IMR-90 (cell line): Measurements from ENCODE around the gene LMX1A. TPM values are rescaled to one million over a fixed set of nuclear protein-coding genes. Genes with fewer than 3 reads are reported as not detected.

Experiments used
- ATAC-seq: fragments of 200-7000 bp; cut with Tn5 transposase; 2 replicates; pipeline ENCODE4 v1.9.1; 2020; ENCODE audit warnings: low read depth, mild to moderate bottlenecking, moderate library complexity
- BruUV-seq: library from RNA; stranded (reverse); fragments of 400-500 nt; replicated peaks from 2 replicates; lab custom pipeline; 2021; lab: Mats Ljungman, UMichigan
- CTCF ChIA-PET: fragments of 300-600 bp; formaldehyde crosslinking; extraction: SDS; loops from one replicate; lab custom pipeline; 2021; ENCODE audit warnings: antibody characterized with exemption; lab: Yijun Ruan, JAX
- POLR2A ChIA-PET: fragments of 300-600 bp; sonication (Branson Sonifier 250); formaldehyde crosslinking; loops from one replicate; lab custom pipeline; 2022; ENCODE audit warnings: antibody characterized with exemption; ENCODE audit not compliant: unreplicated experiment; lab: Charles Lee
- DNase-seq: peaks from one replicate; pipeline ENCODE4 v3.0.0; 2013
- H2AFZ ChIP-seq: replicated peaks from 2 replicates; pipeline ENCODE3; 2013; ENCODE audit warnings: low read length, mild to moderate bottlenecking; ENCODE audit not compliant: poor library complexity
- H2AK5ac ChIP-seq: 2 replicates; pipeline ENCODE4 v1.6.1; 2013; ENCODE audit warnings: low read depth, low read length, inconsistent platforms
- H2AK9ac ChIP-seq: replicated peaks from 2 replicates; pipeline ENCODE3; 2013; ENCODE audit warnings: mild to moderate bottlenecking, low read depth, low read length, moderate library complexity; ENCODE audit not compliant: poor library complexity
- H2BK120ac ChIP-seq: 2 replicates; pipeline ENCODE4 v1.6.1; 2013; ENCODE audit warnings: low read depth, low read length, inconsistent platforms
- H2BK15ac ChIP-seq: 3 replicates; pipeline ENCODE4 v1.6.1; 2013; ENCODE audit warnings: low read depth, low read length, inconsistent platforms
- H2BK20ac ChIP-seq: 2 replicates; pipeline ENCODE4 v1.6.1; 2013; ENCODE audit warnings: low read depth, mild to moderate bottlenecking, inconsistent platforms, low read length, moderate library complexity
- H2BK5ac ChIP-seq: 2 replicates; pipeline ENCODE4 v1.6.1; 2013; ENCODE audit warnings: mild to moderate bottlenecking, low read depth, low read length, inconsistent platforms; ENCODE audit not compliant: poor library complexity, severe bottlenecking
- H3K14ac ChIP-seq: replicated peaks from 2 replicates; pipeline ENCODE4 v1.6.1; 2013; ENCODE audit warnings: low read depth, low read length, inconsistent platforms
- H3K18ac ChIP-seq: 2 replicates; pipeline ENCODE4 v1.6.1; 2013; ENCODE audit warnings: low read depth, low read length, control low read depth
- H3K23ac ChIP-seq: 2 replicates; pipeline ENCODE4 v1.6.1; 2013; ENCODE audit warnings: low read depth, low read length, inconsistent platforms
- H3K27ac ChIP-seq: 2 replicates; pipeline ENCODE4 v1.5.1; 2013; ENCODE audit warnings: mild to moderate bottlenecking, control low read depth, low read length; ENCODE audit not compliant: insufficient read depth
- H3K27me3 ChIP-seq: 2 replicates; pipeline ENCODE4 v1.6.1; 2013; ENCODE audit warnings: low read length; ENCODE audit not compliant: control insufficient read depth, insufficient read depth
- H3K36me3 ChIP-seq: 2 replicates; pipeline ENCODE4 v1.6.1; 2013; ENCODE audit warnings: low read length, mixed read lengths; ENCODE audit not compliant: control insufficient read depth, insufficient read depth
- H3K4ac ChIP-seq: 2 replicates; pipeline ENCODE4 v1.6.1; 2013; ENCODE audit warnings: low read depth, low read length, inconsistent platforms
- H3K4me1 ChIP-seq: 2 replicates; pipeline ENCODE4 v1.6.1; 2013; ENCODE audit warnings: low read length, mixed read lengths; ENCODE audit not compliant: control insufficient read depth, insufficient read depth
- H3K4me2 ChIP-seq: 2 replicates; pipeline ENCODE4 v1.6.1; 2013; ENCODE audit warnings: low read depth, mild to moderate bottlenecking, control low read depth, low read length, moderate library complexity
- H3K4me3 ChIP-seq: 2 replicates; pipeline ENCODE4 v1.5.1; 2013; ENCODE audit warnings: low read depth, mild to moderate bottlenecking, control low read depth, low read length, moderate library complexity; ENCODE audit not compliant: insufficient read depth
- H3K56ac ChIP-seq: 2 replicates; pipeline ENCODE4 v1.6.1; 2013; ENCODE audit warnings: low read length, inconsistent platforms; ENCODE audit not compliant: insufficient read depth; ENCODE audit errors: extremely low read depth
- H3K79me1 ChIP-seq, 2 experiments: 2 replicates each; pipeline ENCODE4 v1.6.1; 2013; ENCODE audit warnings: low read length in 2 of 2, inconsistent platforms in 1 of 2, low read depth in 1 of 2
- H3K9ac ChIP-seq: 2 replicates; pipeline ENCODE4 v1.6.1; 2013; ENCODE audit warnings: low read depth, low read length, control low read depth
- H3K9me1 ChIP-seq: 2 replicates; pipeline ENCODE4 v1.6.1; 2013; ENCODE audit warnings: low read length, inconsistent platforms; ENCODE audit not compliant: insufficient read depth
- H3K9me3 ChIP-seq: 2 replicates; pipeline ENCODE4 v1.6.1; 2013; ENCODE audit warnings: low read length; ENCODE audit not compliant: control insufficient read depth, insufficient read depth
- H4K20me1 ChIP-seq: 2 replicates; pipeline ENCODE4 v1.6.1; 2013; ENCODE audit warnings: low read length, inconsistent platforms; ENCODE audit not compliant: insufficient read depth
- H4K5ac ChIP-seq: 2 replicates; pipeline ENCODE4 v1.6.1; 2013; ENCODE audit warnings: mild to moderate bottlenecking, low read depth, low read length, control low read depth
- H4K8ac ChIP-seq, 2 experiments: 2 replicates each; pipeline ENCODE4 v1.6.1; 2013; ENCODE audit warnings: low read depth in 2 of 2, low read length in 2 of 2, control low read depth in 1 of 2, inconsistent platforms in 1 of 2
- H4K91ac ChIP-seq: 2 replicates; pipeline ENCODE4 v1.6.1; 2013; ENCODE audit warnings: low read depth, low read length, inconsistent platforms; ENCODE audit not compliant: insufficient read depth
- ELK1 ChIP-seq: fragments of 150-350 bp; IDR thresholded peaks from 2 replicates; pipeline ENCODE4 v1.6.1; 2016; ENCODE audit warnings: low read depth, mild to moderate bottlenecking, low read length, moderate library complexity, borderline replicate concordance
- NFE2L2 ChIP-seq: fragments of 150-350 bp; IDR thresholded peaks from 2 replicates; pipeline ENCODE4 v1.6.1; 2016; ENCODE audit warnings: low read depth, mild to moderate bottlenecking, low read length
- RCOR1 ChIP-seq: IDR thresholded peaks from 2 replicates; pipeline ENCODE4 v1.6.1; 2012; ENCODE audit warnings: mild to moderate bottlenecking, low read length, improper control_type of control experiment; ENCODE audit not compliant: insufficient replicate concordance
- WGBS, 2 experiments: methylation state at CpG; one replicate each; pipeline versions ENCODE4 v1.1.5 to v1.1.7; 2013; ENCODE audit warnings: missing lambda C conversion rate in 2 of 2; ENCODE audit not compliant: insufficient read length in 1 of 2; ENCODE audit errors: extremely low coverage in 2 of 2; 5-methylcytosine and 5-hydroxymethylcytosine counted together
- dilution Hi-C: fragments of 300-500 bp; cut with HindIII; formaldehyde crosslinking; loops from one replicate; pipeline ENCODE4 v1.14.3; 2018; ENCODE audit warnings: low sequenced_read_pairs; ENCODE audit not compliant: unreplicated experiment
- in situ Hi-C: fragments of 300-500 bp; cut with MboI; formaldehyde crosslinking; loops from 3 replicates; pipeline ENCODE4 v1.14.3; 2019; ENCODE audit warnings: low sequenced_read_pairs, inconsistent platforms, mixed read lengths
- intact Hi-C: fragments of 100-400 bp; cut with micrococcal nuclease; formaldehyde crosslinking; loops from 2 replicates; pipeline ENCODE4 v1.10.0; 2022
- polyA plus RNA-seq, 3 experiments: library from polyadenylated mRNA; depleted of rRNA; stranded (reverse); fragments of >200 nt; gene quantifications; 2 replicates each; pipeline ENCODE4 v1.2.3, GENCODE V29; 2012; ENCODE audit warnings: low replicate concordance in 1 of 3
- total RNA-seq: library from RNA; depleted of rRNA; stranded (reverse); fragments of >200 nt; gene quantifications from 2 replicates; pipeline ENCODE4 v1.2.3, GENCODE V29; 2012

LMX1A gene
- total and polyA plus RNA-seq, 2 of the 4 experiments (the other 2 are of a cell fraction), result not detected

- H3K36me3 ChIP-seq, result no peaks in the 10 kb centered on the region
- ATAC-seq (no peak), DNase-seq (no peak)
- dilution Hi-C loops, result no loop called here
- H3K4me1 ChIP-seq, result no peaks in the 10 kb centered on the region
- no peaks in the 10 kb centered on the region for H4K20me1 ChIP-seq
- in situ Hi-C loops, result no loop called here
- no TSS peak for BruUV-seq
- no peak overlapping the region for H2AK5ac ChIP-seq
- no peak overlapping the region for H3K4ac ChIP-seq
- H3K27me3 ChIP-seq, result no peaks in the 10 kb centered on the region
- H3K9me1 ChIP-seq, result no peaks in the 10 kb centered on the region
- intact Hi-C loops, result no loop called here
- WGBS, 2 experiments, result no CpG with 5 or more reads among the region's 4 CpGs
- no peak overlapping the region for H2BK5ac ChIP-seq
- H3K79me1 ChIP-seq, result no peaks in the 10 kb centered on the region
- H3K9ac ChIP-seq, result no peak overlapping the region
- H3K9me3 ChIP-seq, result no peaks in the 10 kb centered on the region
- H3K23ac ChIP-seq, result no peak overlapping the region
- no peak overlapping the region for H2AFZ ChIP-seq
- no peak overlapping the region for H2AK9ac ChIP-seq
- H2BK20ac ChIP-seq, result no peak overlapping the region
- H4K5ac ChIP-seq, result no peak overlapping the region
- H3K4me3 ChIP-seq, result no peak overlapping the region
- no peak overlapping the region for H4K91ac ChIP-seq
- H3K56ac ChIP-seq, result no peak overlapping the region
- no peak overlapping the region for H3K18ac ChIP-seq
- H2BK15ac ChIP-seq, result no peak overlapping the region
- TF ChIP-seq NFE2L2, result no peak
- no peak for TF ChIP-seq RCOR1
- TF ChIP-seq ELK1, result no peak
- H3K14ac ChIP-seq, result no peak overlapping the region
- POLR2A ChIA-PET, result no interaction called here
- CTCF ChIA-PET, result no interaction called here
- H2BK120ac ChIP-seq, result no peak overlapping the region
- no peak overlapping the region for H3K4me2 ChIP-seq
- H3K27ac ChIP-seq, result no peak overlapping the region
- H4K8ac ChIP-seq, result no peak overlapping the region
Measured at GRCh38 chr1:165185161-165185889, 171.2 kb downstream of the LMX1A start.
